ENCODE measurements around the gene PIP5K1B. TPM values are rescaled to one million over a fixed set of nuclear protein-coding genes. Genes with fewer than 3 reads are reported as not detected.
A peak's percentile ranks its signal among the peaks of the same experiment; 100 is the strongest.

PIP5K1B gene
- total and polyA plus RNA-seq, 2 donors, result 0.94 to 1.2 TPM

GRCh38 chr9:68705531-68706362 is 707 bp downstream of the PIP5K1B start:
- H3K9me3 ChIP-seq (ENCODE audit: control insufficient read depth in 2 of 2, insufficient read depth in 1 of 2, low read length in 1 of 2), result no peaks in the 10 kb centered on the region
- H3K4me3 ChIP-seq (ENCODE audit: low read length in 2 of 2), result peak overlapping the region; percentile 30 to 40
- peaks cover 0 to 7% of the 10 kb centered on the region in 2 donors for H3K4me1 ChIP-seq (ENCODE audit: control insufficient read depth in 2 of 2, insufficient read depth in 2 of 2, low read length in 2 of 2)
- no peaks in the 10 kb centered on the region for H3K36me3 ChIP-seq (ENCODE audit: control insufficient read depth in 2 of 2, insufficient read depth in 2 of 2, low read length in 1 of 2)
- WGBS, result under 1% methylated on average over 62 of the region's 62 CpGs
- H3K27ac ChIP-seq (ENCODE audit: low read depth in 1 of 2, low read length in 1 of 2), result no peak overlapping the region
- H3K27me3 ChIP-seq (ENCODE audit: control insufficient read depth in 2 of 2, insufficient read depth in 1 of 2, low read length in 1 of 2), result peaks cover 39 to 53% of the 10 kb centered on the region in 2 donors
- peak in 1 of 9 donors; percentile 1 for DNase-seq (ENCODE audit: low read depth in 6 of 9, low spot score in 9 of 9)

GRCh38 chr9:68706363-68707201 is 1.5 kb downstream of the PIP5K1B start:
- H3K4me1 ChIP-seq (ENCODE audit: control insufficient read depth in 2 of 2, insufficient read depth in 2 of 2, low read length in 2 of 2), result peaks cover 0 to 7% of the 10 kb centered on the region in 2 donors
- peaks cover 39 to 53% of the 10 kb centered on the region in 2 donors for H3K27me3 ChIP-seq (ENCODE audit: control insufficient read depth in 2 of 2, insufficient read depth in 1 of 2, low read length in 1 of 2)
- no peaks in the 10 kb centered on the region for H3K36me3 ChIP-seq (ENCODE audit: control insufficient read depth in 2 of 2, insufficient read depth in 2 of 2, low read length in 1 of 2)
- peak overlapping the region in 1 of 2 donors; percentile 20 for H3K4me3 ChIP-seq (ENCODE audit: low read length in 2 of 2)
- WGBS, result 23% methylated on average over 19 of the region's 19 CpGs
- H3K9me3 ChIP-seq (ENCODE audit: control insufficient read depth in 2 of 2, insufficient read depth in 1 of 2, low read length in 1 of 2), result no peaks in the 10 kb centered on the region
- DNase-seq (ENCODE audit: low read depth in 6 of 9, low spot score in 9 of 9), result no peak
- no peak overlapping the region for H3K27ac ChIP-seq (ENCODE audit: low read depth in 1 of 2, low read length in 1 of 2)

- DNase-seq (ENCODE audit: low read depth in 6 of 9, low spot score in 9 of 9), result no peak
- 93% methylated on average over 4 of the region's 4 CpGs for WGBS
- peaks cover 0 to 7% of the 10 kb centered on the region in 2 donors for H3K4me1 ChIP-seq (ENCODE audit: control insufficient read depth in 2 of 2, insufficient read depth in 2 of 2, low read length in 2 of 2)
- H3K36me3 ChIP-seq (ENCODE audit: control insufficient read depth in 2 of 2, insufficient read depth in 2 of 2, low read length in 1 of 2), result no peaks in the 10 kb centered on the region
- no peaks in the 10 kb centered on the region for H3K9me3 ChIP-seq (ENCODE audit: control insufficient read depth in 2 of 2, insufficient read depth in 1 of 2, low read length in 1 of 2)
- H3K4me3 ChIP-seq (ENCODE audit: low read length in 2 of 2), result no peak overlapping the region
- H3K27ac ChIP-seq (ENCODE audit: low read depth in 1 of 2, low read length in 1 of 2), result no peak overlapping the region
- H3K27me3 ChIP-seq (ENCODE audit: control insufficient read depth in 2 of 2, insufficient read depth in 1 of 2, low read length in 1 of 2), result peaks cover 39 to 49% of the 10 kb centered on the region in 2 donors
Measured at GRCh38 chr9:68707801-68708488, 2.9 kb downstream of the PIP5K1B start.

- 83% methylated on average over 3 of the region's 3 CpGs for WGBS
- H3K9me3 ChIP-seq (ENCODE audit: control insufficient read depth in 2 of 2, insufficient read depth in 1 of 2, low read length in 1 of 2), result no peaks in the 10 kb centered on the region
- H3K4me1 ChIP-seq (ENCODE audit: control insufficient read depth in 2 of 2, insufficient read depth in 2 of 2, low read length in 2 of 2), result peaks cover 0 to 7% of the 10 kb centered on the region in 2 donors
- no peak for DNase-seq (ENCODE audit: low read depth in 6 of 9, low spot score in 9 of 9)
- H3K36me3 ChIP-seq (ENCODE audit: control insufficient read depth in 2 of 2, insufficient read depth in 2 of 2, low read length in 1 of 2), result no peaks in the 10 kb centered on the region
- no peak overlapping the region for H3K4me3 ChIP-seq (ENCODE audit: low read length in 2 of 2)
- peaks cover 36 to 44% of the 10 kb centered on the region in 2 donors for H3K27me3 ChIP-seq (ENCODE audit: control insufficient read depth in 2 of 2, insufficient read depth in 1 of 2, low read length in 1 of 2)
- H3K27ac ChIP-seq (ENCODE audit: low read depth in 1 of 2, low read length in 1 of 2), result no peak overlapping the region
Measured at GRCh38 chr9:68708513-68708912, 3.5 kb downstream of the PIP5K1B start.

- Histone ChIP-seq H3K27ac (ENCODE audit: low read depth in 1 of 2, low read length in 1 of 2) (no peak overlapping the region), H3K9me3 (ENCODE audit: control insufficient read depth in 2 of 2, insufficient read depth in 1 of 2, low read length in 1 of 2) (no peaks in the 10 kb centered on the region), H3K27me3 (ENCODE audit: control insufficient read depth in 2 of 2, insufficient read depth in 1 of 2, low read length in 1 of 2) (peaks cover 26 to 34% of the 10 kb centered on the region in 2 donors), H3K36me3 (ENCODE audit: control insufficient read depth in 2 of 2, insufficient read depth in 2 of 2, low read length in 1 of 2) (no peaks in the 10 kb centered on the region), H3K4me1 (ENCODE audit: control insufficient read depth in 2 of 2, insufficient read depth in 2 of 2, low read length in 2 of 2) (peaks cover 0 to 5% of the 10 kb centered on the region in 2 donors), H3K4me3 (ENCODE audit: low read length in 2 of 2) (no peak overlapping the region)
- 93% methylated on average over 8 of the region's 8 CpGs for WGBS
- DNase-seq (ENCODE audit: low read depth in 6 of 9, low spot score in 9 of 9), result no peak
Measured at GRCh38 chr9:68709291-68710110, 4.5 kb downstream of the PIP5K1B start.

GRCh38 chr9:68710111-68710471 is 5.1 kb downstream of the PIP5K1B start:
- Histone ChIP-seq H3K9me3 (ENCODE audit: control insufficient read depth in 2 of 2, insufficient read depth in 1 of 2, low read length in 1 of 2) (no peaks in the 10 kb centered on the region), H3K4me1 (ENCODE audit: control insufficient read depth in 2 of 2, insufficient read depth in 2 of 2, low read length in 2 of 2) (peaks cover 0 to 4% of the 10 kb centered on the region in 2 donors), H3K27ac (ENCODE audit: low read depth in 1 of 2, low read length in 1 of 2) (no peak overlapping the region), H3K36me3 (ENCODE audit: control insufficient read depth in 2 of 2, insufficient read depth in 2 of 2, low read length in 1 of 2) (no peaks in the 10 kb centered on the region), H3K4me3 (ENCODE audit: low read length in 2 of 2) (no peak overlapping the region), H3K27me3 (ENCODE audit: control insufficient read depth in 2 of 2, insufficient read depth in 1 of 2, low read length in 1 of 2) (peaks cover 20 to 29% of the 10 kb centered on the region in 2 donors)
- DNase-seq (ENCODE audit: low read depth in 6 of 9, low spot score in 9 of 9), result no peak
- 91% methylated on average over 1 of the region's 1 CpG for WGBS

- H3K9me3 ChIP-seq (ENCODE audit: control insufficient read depth in 2 of 2, insufficient read depth in 1 of 2, low read length in 1 of 2), result no peaks in the 10 kb centered on the region
- WGBS, result 79% methylated on average over 2 of the region's 2 CpGs
- no peaks in the 10 kb centered on the region for H3K36me3 ChIP-seq (ENCODE audit: control insufficient read depth in 2 of 2, insufficient read depth in 2 of 2, low read length in 1 of 2)
- no peak overlapping the region for H3K4me3 ChIP-seq (ENCODE audit: low read length in 2 of 2)
- H3K27ac ChIP-seq (ENCODE audit: low read depth in 1 of 2, low read length in 1 of 2), result no peak overlapping the region
- DNase-seq (ENCODE audit: low read depth in 6 of 9, low spot score in 9 of 9), result no peak
- peaks cover 9 to 18% of the 10 kb centered on the region in 2 donors for H3K27me3 ChIP-seq (ENCODE audit: control insufficient read depth in 2 of 2, insufficient read depth in 1 of 2, low read length in 1 of 2)
- peaks cover 0 to 4% of the 10 kb centered on the region in 2 donors for H3K4me1 ChIP-seq (ENCODE audit: control insufficient read depth in 2 of 2, insufficient read depth in 2 of 2, low read length in 2 of 2)
Measured at GRCh38 chr9:68711281-68711680, 6.2 kb downstream of the PIP5K1B start.

- WGBS, result 89% methylated on average over 5 of the region's 5 CpGs
- Histone ChIP-seq H3K9me3 (ENCODE audit: control insufficient read depth in 2 of 2, insufficient read depth in 1 of 2, low read length in 1 of 2) (no peaks in the 10 kb centered on the region), H3K27me3 (ENCODE audit: control insufficient read depth in 2 of 2, insufficient read depth in 1 of 2, low read length in 1 of 2) (peaks cover 3 to 12% of the 10 kb centered on the region in 2 donors), H3K27ac (ENCODE audit: low read depth in 1 of 2, low read length in 1 of 2) (no peak overlapping the region), H3K36me3 (ENCODE audit: control insufficient read depth in 2 of 2, insufficient read depth in 2 of 2, low read length in 1 of 2) (no peaks in the 10 kb centered on the region), H3K4me1 (ENCODE audit: control insufficient read depth in 2 of 2, insufficient read depth in 2 of 2, low read length in 2 of 2) (no peaks in the 10 kb centered on the region), H3K4me3 (ENCODE audit: low read length in 2 of 2) (no peak overlapping the region)
- DNase-seq (ENCODE audit: low read depth in 6 of 9, low spot score in 9 of 9), result no peak
Measured at GRCh38 chr9:68711932-68712331, 6.9 kb downstream of the PIP5K1B start.

All from thymus (tissue), 11 donors.